Inflammatory macrophage treated with lipopolysaccharide for 4 hours (primary cell): ENCODE results near the gene NEK6.

Experiments used
- DNase-seq: peaks from one replicate; pipeline ENCODE4 v3.0.0-alpha.2; 2020

The NEK6 gene

DNA sequence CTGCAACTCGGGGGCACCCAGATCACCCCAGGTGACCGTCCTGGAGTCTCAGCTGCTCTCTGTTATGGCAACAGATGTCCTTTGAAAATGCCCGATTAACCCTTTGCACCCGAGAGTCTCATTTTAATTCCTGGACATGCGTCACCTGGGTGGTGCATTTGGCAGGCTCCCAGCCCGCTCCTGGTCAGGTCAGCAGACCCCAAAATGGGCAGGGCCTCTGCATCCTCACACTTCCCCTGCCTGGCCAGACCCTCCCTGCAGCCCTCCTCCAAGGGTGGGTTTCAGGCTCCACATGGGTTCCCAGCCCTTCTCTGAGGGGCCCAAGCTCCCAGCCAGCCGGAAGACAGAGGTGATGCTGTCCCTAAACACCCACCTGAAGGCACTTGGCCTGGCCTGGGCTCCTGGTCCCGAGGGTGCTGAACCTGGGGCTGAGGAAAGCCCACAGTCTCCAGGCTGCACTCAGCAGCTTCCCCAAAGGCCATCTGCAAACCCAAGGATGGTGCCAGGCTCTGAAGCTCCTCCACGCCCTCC, 88.1 kb downstream of the NEK6 start:
- DNase-seq: no peak

DNA sequence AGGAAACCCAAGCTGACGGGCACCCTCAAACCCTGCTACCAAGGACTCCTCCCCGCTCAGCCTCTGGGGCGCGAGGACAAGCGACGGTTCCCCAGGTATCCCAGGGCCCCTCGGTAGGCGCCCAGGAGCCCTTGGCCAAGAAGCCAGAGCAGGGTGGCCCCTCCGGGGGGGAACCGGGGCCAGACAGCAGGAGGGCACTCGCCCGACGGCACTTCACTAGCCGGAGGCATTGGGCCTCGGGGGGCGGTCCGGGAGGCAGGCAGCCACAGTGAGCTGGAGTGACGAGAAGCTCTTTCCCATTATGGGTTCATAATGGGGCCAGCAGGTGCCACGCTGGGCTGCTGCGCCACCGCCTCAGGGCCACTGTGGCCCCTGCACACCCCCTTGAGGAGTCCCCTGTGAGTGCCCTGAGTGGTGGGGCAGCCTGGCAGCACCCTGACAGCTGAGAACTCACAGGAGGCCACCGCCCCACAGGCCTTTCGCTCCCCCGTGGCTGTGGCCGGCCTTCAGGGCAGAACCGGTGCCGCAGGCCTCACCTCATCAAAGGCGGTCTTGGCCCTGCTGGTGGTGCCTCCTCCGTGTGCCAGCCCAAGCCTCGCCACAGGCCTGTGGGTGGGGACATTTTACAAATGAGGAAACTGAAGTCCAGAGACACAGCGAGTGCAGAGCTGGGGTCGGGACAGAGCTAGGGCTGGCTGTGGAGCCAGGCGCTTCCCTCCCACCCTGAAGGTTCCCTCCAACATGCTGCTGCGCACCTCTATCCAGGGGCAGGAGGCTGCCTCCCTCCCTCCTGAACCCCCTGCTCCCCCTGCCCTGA, 88.8 kb downstream of the NEK6 start:
- no peak for DNase-seq

DNA sequence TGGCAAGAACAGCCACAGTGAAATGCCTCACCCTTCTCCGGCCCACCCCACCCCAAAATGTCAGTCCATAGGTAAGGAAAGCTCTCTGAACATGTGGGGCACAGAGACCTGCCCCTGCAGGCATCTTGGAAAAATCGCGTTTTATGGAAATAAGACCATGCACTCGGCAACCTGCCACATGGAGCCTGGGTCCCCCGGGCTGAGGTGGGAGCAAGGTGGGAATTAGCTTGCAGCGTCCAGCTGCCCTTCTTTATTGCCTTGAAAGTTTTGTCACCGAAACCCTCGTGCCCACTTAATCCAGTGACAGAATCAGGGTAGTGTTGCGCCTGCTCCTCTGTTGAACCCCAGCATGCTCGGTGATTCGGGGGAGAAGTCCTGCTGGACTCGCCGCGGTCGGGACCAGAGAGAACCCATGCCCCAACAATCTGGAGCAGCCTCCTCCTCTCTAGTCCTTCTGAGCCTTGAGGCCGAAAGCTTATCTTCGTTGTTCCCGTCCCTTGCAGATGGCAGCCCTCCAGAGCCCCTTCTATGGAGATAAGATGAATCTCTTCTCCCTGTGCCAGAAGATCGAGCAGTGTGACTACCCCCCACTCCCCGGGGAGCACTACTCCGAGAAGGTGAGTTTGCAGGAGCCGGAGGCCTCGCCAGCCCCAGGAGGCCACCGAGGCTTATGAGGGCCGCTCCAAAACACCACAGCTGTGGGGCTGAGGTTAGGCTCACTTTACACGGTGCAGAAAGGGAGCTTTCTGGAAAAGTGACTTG, 89.6 kb downstream of the NEK6 start:
- no peak for DNase-seq

DNA sequence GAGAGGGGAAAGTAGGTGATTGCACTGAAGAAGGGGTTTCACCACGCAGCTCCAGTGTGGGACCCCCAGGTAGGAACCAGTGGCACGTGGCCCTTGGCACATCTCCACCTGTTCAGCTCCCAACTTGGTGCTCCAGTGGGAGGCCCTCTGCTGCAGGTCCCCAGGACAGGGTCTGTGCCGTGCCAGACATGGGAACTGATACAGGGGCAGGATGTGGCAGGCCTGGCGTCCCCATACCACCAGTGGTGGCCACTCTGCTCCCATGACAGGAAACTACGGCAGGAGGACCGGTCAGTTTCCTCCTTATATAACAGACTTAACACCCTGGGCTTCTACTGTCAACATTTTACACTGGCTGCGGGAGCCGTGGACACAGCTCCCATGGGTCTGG, 90.2 kb downstream of the NEK6 start:
- DNase-seq: no peak

DNA sequence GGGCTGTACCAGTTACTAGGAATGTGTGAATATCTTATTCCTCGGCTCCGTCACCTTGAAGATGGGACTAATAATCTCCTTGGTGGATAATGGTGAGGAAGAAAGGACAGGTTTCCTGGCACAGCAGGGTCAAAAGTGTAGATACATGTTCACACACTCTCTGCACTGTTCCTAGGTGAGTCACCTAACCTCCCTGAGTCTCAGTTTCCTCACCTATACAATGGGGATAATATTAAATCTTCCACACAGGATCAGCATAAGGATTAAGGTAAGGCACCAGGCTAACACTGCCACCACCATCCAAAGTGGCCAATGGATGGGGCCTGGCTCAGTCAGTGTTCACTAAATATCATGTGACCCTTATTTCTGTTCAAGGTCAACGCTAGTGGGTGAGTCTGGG, 90.6 kb downstream of the NEK6 start:
- no peak for DNase-seq

DNA sequence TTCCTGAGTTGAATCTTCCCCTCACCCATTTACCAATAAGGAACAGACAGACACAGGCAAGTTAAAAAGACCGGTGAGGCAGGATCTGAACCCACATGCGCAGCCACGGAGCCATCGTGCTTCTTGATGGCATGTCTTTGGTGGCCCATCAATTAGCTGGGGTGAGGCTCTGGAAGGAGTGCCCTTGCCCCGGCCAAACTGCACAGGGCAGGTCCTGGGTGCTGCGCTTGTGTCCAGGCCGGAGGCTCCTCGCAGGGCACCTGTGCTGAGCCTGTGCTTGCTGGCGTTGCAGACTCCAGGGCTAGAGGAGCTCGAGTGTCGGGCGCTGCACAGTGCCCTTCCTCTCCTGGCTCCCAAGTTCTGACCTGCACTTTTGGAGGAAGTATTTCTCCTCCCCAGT, 91.1 kb downstream of the NEK6 start:
- DNase-seq: no peak

DNA sequence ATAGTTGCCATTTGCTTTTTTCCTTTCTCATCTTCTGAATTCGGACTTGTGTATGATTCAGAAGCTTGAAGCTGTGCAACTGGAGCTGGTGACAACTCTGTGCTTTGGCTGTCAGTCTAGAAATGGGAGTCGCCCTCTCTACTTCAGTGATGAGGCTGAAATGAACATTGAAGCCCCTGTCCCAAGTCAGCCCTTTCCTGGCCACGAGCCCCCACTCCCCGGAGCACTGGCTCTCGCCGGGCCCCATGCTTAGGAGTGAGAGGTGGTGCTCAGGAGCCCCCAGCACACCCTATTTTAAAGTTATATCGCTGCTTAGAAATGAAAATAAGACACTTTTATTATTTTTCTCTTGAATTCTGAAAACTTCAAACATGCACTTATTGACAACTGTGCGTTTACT, 91.5 kb downstream of the NEK6 start:
- DNase-seq: no peak

DNA sequence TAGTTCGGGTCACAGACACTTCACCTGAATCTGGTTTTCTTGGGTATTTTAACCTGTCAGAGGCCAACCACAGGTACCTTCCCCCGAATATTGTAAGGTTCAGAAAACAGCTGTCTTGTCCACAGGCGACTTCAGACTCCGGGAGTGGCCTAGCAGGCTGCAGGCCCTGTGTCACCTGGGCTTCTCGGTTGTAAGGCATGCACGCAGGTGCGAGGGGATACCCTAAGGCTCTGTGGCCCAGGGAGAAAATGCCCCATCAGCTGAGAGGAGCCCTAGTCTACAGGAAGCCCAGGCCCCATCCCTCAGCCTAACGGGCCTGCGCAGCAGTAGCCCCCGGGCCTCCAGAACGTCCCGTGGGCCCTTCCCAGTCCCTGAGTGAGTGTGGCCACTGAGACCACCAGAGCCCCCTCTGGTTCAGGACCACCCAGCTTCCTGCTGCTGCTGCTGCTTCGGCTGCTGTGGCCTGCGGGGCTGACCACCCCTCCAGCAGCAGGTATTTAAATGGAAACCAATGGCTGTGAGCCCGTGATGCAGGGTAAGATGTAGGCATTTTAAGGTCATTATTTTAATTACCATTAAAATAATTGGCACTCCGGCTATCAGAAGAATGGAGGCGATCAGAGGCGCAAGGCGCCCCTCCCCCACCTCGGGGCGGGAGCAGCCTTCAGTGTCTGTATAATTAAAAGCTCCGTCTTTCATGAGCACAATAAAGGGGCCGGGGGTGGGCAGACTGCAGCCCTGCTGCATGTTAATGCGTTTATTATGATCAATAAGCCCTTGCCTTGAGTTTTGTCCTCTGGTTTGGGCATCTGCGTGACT, 92.1 kb downstream of the NEK6 start:
- no peak for DNase-seq

DNA sequence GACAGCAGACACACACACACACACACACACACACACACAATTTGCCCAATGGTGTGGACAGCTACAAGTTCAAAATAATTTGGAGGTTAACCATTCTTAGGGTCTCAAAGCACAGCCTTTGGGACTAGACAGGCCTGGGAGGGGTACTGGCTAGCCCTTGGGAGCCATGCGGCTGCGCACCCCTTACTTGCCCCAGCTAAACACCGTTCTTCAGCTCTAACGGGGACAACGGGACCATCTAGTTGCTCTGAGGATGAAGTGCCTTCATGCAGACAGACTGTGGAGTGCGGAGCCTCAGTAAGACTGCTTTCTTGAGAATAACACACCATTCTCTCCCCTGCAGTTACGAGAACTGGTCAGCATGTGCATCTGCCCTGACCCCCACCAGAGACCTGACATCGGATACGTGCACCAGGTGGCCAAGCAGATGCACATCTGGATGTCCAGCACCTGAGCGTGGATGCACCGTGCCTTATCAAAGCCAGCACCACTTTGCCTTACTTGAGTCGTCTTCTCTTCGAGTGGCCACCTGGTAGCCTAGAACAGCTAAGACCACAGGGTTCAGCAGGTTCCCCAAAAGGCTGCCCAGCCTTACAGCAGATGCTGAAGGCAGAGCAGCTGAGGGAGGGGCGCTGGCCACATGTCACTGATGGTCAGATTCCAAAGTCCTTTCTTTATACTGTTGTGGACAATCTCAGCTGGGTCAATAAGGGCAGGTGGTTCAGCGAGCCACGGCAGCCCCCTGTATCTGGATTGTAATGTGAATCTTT, 92.9 kb downstream of the NEK6 start:
- no peak for DNase-seq

DNA sequence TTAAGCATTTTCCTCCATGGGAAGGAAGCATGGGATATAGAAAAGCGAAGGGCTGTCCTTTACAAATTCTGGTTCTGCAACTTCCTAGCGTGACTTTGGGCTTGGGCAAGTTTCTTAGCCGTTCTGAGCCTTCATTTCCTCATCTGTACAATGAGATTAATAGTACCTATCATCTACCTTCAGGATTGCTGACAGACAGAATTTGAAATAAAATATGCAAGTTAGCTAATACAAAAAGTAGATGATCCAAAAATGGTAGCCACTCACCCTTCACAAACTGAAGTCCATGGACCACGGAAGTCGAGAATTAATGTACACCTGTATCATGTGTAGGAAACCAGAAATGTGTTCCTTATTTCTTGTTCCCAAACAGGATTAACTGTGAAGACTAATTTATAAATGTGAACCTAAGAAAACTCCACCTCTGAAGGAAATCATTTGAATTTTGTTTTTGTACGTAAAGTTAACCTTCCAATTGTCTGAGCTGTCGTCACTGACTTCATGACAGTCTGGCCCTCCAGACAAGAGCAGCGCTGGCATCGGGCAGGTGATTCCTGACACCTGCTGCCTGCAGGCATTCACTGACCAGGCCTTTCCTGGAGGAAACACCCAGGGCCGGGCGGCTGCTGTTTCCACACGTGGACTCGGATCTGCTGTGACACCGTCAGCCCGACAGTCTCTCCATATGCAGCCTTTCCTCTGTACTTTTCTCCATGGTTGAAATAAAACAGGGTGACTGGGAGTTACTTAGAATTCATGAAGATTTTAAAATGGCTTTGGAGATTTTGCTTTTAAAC, 94.1 kb downstream of the NEK6 start:
- DNase-seq: no peak

DNA sequence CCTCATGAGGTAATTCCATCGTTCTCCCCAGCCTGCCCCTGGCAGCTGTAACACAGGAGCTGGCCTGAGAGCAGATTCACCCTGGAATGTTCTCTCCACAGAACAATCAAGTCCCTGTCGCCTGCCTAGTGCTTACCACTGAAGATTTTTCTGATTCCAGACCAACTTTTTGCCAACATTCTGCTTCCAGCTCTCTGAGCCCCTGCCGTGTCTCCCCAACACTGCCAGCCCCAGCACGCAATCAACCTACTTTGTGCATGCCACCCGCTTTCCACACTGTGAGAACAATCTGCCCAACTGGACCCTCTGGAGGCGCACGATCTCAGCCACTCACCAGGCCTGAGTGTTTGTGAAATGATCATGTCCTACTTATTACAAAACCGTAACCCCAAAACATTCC, 94.9 kb downstream of the NEK6 start:
- no peak for DNase-seq

DNA sequence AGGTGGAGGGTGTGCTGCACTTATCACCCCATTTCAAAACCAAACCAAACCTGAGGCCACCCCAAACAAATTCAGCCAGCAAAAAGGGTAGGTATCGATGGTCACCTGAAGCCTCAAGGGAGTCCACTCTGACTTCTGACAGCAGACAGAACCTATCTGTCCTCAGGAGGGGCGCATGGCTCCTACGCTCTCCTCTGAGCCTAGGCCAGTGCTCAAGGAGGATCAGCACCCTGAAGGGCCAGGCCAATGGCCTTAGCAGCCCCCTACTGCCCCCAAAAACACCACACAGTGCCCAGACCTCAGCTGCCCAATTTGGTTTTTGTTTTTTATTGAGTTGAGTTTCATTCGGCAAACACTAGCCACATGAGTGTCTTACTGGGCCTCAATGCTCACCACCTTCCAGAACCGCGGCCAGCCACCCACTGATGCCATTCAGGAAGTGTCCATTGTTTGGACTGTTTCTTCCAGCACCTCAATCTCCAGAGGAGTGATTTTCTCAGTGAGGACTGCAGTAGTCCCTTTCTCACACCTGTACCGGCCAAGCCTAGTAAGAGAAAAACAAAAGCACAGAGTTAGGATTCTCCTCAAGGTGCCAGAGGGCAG, 95.5 kb downstream of the NEK6 start:
- DNase-seq: no peak

DNA sequence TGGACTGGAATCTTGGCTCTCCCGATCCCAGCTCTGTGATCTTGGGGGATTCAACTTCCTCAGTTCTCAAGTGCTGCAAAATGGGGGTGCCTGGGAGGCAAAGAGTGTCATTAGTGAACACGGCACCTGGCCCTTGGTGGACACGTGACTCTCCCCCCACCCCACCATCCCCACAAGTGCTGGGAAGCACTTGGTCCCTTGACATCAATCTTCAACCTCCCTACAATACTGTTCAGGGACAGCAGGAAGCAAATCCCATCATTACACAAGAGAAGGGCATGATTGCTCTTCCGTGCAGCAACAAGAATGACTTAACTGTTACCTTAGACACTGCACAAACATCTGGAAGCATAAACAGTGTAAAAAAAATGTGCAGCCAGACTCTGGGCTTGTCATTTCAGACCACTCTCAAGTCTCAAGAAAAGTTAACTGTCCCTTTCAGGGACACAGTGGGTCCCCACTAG, 96.1 kb downstream of the NEK6 start:
- DNase-seq: no peak

DNA sequence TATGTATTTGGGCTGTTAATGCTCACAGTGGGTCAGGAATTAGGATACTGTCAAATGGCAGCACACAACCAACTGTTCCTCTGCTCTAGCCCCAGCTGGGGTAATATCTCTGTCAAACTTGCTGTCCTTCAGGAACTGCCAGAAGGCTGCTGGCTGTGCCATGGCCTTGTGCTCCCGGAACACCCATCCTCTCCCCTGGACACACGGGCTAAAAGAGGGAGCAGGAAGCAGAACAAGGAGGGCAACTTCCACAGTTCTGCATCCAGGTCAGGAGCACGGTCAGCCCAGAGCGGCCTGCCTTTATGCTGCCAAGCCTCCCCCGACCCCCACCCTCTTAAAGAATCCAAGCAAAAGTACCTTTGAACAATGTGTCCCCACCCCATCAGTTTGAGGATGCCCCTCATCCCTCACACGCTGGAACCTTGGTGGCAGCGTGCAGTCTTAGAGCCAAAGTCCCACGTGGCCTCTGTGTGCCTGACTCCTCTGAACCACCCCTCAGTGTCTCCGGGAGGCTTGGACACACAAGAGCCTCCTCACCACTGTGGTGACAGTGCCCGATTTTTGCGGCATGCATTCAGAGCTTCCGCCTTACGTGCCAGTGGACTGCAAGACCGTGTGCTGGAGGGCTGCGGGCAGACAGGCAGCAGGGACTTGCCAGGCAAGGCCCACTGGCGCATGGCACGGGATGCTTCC, 96.7 kb downstream of the NEK6 start:
- DNase-seq: no peak

DNA sequence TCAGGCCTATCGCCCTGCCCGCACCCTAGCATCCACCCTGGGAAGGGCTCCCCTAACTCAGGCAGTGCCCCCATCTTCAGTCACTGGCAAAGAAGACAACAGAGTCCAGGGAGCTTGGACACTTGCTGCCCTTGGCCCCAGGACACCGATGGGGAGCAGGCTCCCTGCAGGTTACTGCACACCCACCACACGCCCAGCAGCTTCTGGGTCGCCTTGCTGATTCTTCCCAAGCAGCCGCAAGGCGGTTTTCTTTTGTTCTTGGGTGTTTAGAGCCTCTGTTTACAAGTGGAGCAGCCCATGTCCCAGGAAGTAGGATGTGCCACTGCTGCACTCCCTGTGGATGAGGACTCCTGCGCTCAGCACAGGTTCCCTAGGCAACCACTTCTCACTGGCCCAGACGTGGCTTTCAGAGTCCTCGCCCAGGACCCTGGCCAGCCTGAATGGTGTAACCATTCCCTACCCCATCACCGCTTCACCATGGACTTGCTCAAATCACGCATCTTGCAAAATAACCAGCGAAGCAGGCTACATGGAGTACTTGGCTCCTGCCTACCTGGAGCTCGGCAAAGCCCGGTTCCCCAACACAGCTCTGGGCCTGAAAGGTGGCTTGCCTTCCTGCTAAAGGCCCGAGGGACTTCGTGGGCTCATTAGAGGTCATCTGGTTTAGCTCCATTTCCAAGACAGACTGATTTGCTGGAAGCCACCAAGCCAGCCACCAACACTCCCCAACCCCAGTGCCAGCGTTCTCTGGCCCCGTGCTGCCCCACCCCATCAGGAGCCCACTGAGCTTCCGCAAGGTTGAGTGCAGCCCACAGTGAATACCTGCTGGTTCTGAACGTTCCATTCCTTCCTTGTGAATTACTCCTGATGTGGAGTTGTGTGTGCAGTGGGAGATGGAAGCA, 97.5 kb downstream of the NEK6 start:
- DNase-seq: no peak

DNA sequence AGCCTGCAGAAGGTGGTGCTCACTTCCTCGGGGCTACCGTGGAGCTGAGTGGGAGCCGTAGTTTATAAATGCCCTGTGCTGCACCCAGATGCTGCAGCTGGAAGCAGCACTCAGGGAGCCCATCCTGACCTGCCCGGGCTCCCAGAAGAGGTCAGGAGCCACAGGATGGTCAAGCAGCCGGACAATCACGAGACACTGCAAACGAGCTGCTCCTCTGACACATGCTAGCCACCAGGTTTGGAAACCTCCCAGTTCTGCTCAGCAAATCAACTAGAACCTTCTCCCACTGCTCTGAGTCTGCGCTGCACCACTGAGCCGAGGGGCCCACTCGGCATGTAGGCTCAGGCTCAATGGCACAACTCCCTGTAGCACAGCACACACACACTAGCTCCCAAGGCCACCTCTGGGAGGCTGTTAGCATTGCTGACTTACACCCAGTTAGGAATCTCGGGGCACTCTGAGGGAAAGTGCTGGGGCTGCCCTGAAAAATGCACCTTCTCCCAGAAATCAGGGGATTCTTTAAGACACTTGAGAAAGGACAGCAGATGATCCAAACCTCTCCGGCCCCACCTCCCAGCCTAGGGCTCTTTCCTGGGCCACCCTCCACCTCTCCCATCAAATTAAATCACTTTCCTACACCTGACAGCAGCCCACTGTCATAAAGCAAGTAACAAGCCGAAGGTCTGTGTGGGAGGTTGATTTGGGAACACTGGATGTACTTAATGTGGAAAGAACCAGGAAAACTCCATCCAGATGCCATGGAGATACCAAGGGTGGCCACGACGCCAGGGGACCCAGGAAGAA, 98.4 kb downstream of the NEK6 start:
- no peak for DNase-seq

DNA sequence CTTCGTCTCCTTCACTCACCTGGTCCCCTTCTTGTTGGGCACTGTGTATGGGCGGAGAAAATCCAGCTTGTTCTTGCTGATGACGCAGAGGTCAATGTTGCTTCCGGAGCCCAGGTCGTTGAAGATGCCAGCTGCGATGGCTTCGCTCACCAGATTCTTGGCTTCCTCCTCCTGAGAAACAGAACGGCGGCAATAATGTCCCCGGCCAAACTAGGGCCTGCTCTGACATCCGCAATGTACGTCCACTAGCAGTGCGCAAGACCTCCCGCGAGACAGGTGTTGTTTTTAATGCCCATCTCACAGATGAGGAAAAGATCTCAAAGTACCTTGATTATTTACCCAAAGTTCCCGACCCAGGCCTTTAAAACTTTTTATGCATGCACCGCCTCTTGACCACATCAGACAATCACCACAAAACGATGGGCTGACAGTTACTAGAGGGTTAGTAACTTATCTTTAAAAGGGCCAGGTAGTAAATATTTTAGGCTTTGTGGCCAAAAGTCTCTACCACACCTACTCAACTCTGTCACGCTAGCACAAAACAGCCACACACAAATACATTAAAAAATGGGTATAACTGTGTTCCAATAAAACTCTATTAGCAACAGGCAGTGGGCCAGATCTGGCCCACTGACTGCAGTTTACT, 99.1 kb downstream of the NEK6 start:
- no peak for DNase-seq
